ENCODE data around the gene COG3. TPM values are rescaled to one million over a fixed set of nuclear protein-coding genes. Genes with fewer than 3 reads are reported as not detected.

Gene COG3
- total RNA-seq, 2 donors from 2014 or later = 20.3 to 36.3 TPM

DNA sequence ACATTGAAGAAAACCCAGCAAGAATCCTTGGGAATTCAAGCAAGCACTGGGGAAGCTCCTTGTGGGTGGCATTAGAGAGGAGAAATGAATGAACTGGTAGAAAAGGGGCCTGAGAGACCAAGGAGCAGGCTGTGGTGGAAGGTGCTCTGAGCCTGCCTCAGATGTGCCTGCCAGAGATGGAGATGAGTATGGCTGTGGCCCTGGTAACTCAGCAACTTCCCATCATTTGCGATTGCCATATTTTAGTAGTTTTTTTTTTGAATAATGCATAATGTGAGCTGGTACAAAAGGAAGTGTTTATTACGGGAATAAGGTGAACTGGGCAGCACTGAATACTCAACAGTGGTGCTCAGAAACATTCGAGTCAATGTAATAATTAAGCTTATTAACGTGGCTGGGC lies 111.7 kb downstream of the COG3 start:
- ATAC-seq (ENCODE audit: insufficient number of reproducible peaks, low FRiP score, low read depth) = no peak
- TF ChIP-seq, protein P1, sequence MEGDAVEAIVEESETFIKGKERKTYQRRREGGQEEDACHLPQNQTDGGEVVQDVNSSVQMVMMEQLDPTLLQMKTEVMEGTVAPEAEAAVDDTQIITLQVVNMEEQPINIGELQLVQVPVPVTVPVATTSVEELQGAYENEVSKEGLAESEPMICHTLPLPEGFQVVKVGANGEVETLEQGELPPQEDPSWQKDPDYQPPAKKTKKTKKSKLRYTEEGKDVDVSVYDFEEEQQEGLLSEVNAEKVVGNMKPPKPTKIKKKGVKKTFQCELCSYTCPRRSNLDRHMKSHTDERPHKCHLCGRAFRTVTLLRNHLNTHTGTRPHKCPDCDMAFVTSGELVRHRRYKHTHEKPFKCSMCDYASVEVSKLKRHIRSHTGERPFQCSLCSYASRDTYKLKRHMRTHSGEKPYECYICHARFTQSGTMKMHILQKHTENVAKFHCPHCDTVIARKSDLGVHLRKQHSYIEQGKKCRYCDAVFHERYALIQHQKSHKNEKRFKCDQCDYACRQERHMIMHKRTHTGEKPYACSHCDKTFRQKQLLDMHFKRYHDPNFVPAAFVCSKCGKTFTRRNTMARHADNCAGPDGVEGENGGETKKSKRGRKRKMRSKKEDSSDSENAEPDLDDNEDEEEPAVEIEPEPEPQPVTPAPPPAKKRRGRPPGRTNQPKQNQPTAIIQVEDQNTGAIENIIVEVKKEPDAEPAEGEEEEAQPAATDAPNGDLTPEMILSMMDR (IDR thresholded peaks at IDR 0.05) = no peak

DNA sequence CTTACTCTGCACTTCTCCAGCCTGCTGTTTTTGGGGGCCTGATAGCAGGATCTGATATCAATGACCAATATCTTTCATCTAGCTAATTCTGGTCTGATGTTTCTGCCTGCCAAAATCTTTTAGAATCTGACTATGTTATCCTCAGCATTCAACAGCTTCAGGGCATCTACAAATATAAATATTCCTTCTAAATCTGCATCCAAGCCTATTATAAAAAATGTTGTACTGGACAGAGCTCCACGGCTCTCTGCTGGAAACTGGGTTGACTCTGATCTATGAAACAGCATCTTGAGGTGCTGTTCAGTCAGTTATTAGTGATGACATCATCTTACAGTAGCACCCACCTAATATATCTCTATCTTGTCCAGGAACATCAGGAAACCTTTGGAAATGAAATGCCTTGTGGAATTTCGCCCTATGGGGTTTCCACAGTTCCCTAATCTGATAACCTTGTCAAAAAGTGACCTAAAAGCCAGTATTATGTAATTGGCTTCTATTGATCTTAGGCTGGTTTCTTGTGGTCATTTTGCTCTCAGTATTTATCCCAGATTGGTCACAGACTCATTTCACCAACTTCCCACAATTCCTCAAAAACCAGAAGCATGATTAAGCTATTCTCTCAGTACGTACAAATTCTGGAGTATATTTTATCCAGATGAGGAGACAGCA lies 117.8 kb downstream of the COG3 start:
- Histone ChIP-seq H3K4me1 (ENCODE audit: control insufficient read depth in 1 of 2, low read depth in 2 of 2) (no peaks in the 10 kb centered on the region), H3K27me3 (replicated peaks; ENCODE audit: insufficient read depth) (no peaks in the 10 kb centered on the region), H3K9me3 (no peaks in the 10 kb centered on the region), H3K36me3 (no peaks in the 10 kb centered on the region), H3K27ac (no peak overlapping the region), H3K4me3 (no peak overlapping the region)
- ATAC-seq (ENCODE audit: insufficient number of reproducible peaks, low FRiP score, low read depth) (no peak), DNase-seq (ENCODE audit: low spot score) (no peak)
- TF ChIP-seq, protein P1 (IDR thresholded peaks at IDR 0.05) = no peak

More for the DNA sequence above, 111.7 kb downstream of the COG3 start:
- Histone ChIP-seq H3K4me1 (ENCODE audit: control insufficient read depth in 1 of 2, low read depth in 2 of 2) (no peaks in the 10 kb centered on the region), H3K36me3 (no peaks in the 10 kb centered on the region), H3K4me3 (no peak overlapping the region), H3K27me3 (replicated peaks; ENCODE audit: insufficient read depth) (no peaks in the 10 kb centered on the region), H3K27ac (no peak overlapping the region), H3K9me3 (no peaks in the 10 kb centered on the region)
- DNase-seq (ENCODE audit: low spot score) = no peak

DNA sequence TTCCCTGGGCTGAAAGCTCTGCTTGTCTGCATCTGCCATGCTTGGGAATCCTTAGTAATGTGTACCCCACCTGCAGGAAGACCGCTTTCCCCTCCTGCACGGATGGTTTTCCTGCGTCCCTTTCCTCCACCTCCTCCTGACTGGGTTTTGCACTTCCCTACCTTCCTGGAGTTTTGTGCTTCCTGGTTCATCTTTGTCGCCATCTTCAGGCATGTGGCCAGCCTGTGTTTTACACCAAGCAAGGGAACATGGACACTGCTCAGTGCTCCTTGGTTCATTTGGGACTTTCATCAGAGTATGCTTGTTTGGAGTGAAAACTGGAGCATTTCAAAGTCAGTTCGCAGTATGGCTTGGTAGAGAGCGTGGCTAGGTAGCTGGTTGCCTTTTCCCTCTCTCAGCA lies 120.1 kb downstream of the COG3 start:
- DNase-seq (ENCODE audit: low spot score) (no peak), ATAC-seq (ENCODE audit: insufficient number of reproducible peaks, low FRiP score, low read depth) (no peak)
- no peak overlapping the region for H3K27ac ChIP-seq
- TF ChIP-seq, protein P1 (IDR thresholded peaks at IDR 0.05) = no peak
- H3K36me3 ChIP-seq = no peaks in the 10 kb centered on the region
- no peak overlapping the region for H3K4me3 ChIP-seq
- no peaks in the 10 kb centered on the region for H3K4me1 ChIP-seq (ENCODE audit: control insufficient read depth in 1 of 2, low read depth in 2 of 2)
- no peaks in the 10 kb centered on the region for H3K9me3 ChIP-seq
- H3K27me3 ChIP-seq (replicated peaks; ENCODE audit: insufficient read depth) = no peaks in the 10 kb centered on the region

Other genes starting within 250 kb of the COG3 start
- 1,000 to 10,000 TPM; 1,970 to 2,340 TPM for gene TPT1, start 123.8 kb upstream of the COG3 start, total RNA-seq
- gene SLC25A30, start 46.6 kb upstream of the COG3 start, total RNA-seq = 10 to 100 TPM; 18.7 to 19.9 TPM
- gene ERICH6B, start 150.8 kb downstream of the COG3 start, total RNA-seq = not detected
- gene CBY2, start 237.4 kb downstream of the COG3 start, total RNA-seq = not detected

Data from thoracic aorta (tissue), 2 donors.